GM19438 (cell line): Measurements from ENCODE around the gene XIRP1.

Source experiments
- ATAC-seq: cut with Tn5 transposase; IDR thresholded peaks from one replicate; pipeline ENCODE4 v1.9.1; 2021; ENCODE audit warnings: low read depth; ENCODE audit not compliant: unreplicated experiment

Gene XIRP1

DNA sequence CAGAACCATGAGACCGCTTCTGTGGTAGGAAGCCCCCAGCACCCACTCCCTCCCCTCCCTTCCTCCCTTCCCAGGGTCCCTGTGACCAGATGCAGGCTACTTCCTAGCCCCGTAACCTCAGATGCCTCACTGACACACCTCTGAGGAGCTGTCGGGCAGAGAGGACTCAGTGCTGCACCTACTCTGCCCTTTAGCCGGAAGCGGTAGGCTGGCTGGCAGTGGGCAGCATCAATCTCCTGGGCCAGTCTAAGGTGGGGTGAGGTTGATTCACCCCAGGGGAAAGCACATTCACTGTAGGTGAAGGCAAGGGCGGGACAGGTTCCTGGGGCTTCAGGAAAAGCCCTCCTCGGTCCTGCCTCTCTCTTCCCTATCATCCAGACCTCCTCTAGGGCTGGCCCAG, 58.1 kb downstream of the XIRP1 start:
- ATAC-seq, result no peak

- ATAC-seq, result no peak
Observed at GRCh38 chr3:39133822-39134221, 58.6 kb downstream of the XIRP1 start.
